Fibroblast of lung (primary cell): ENCODE data around the gene CUBN. TPM values are rescaled to one million over a fixed set of nuclear protein-coding genes. Genes with fewer than 3 reads are reported as not detected.

Experiments
- DNase-seq, 2 donors: peaks; one replicate each; pipeline versions ENCODE4 v3.0.0 to v3.0.0-alpha.2; 2010; ENCODE audit warnings: low read depth in 2 of 2
- H2AFZ ChIP-seq: 2 replicates; pipeline ENCODE4 v1.5.1; 2012; ENCODE audit warnings: low read length, control low read depth, inconsistent platforms
- H3K27ac ChIP-seq: 2 replicates; pipeline ENCODE4 v1.5.1; 2011; ENCODE audit warnings: low read length, control low read depth; ENCODE audit not compliant: insufficient read depth
- H3K27me3 ChIP-seq: 2 replicates; pipeline ENCODE4 v1.5.1; 2011; ENCODE audit warnings: mild to moderate bottlenecking, low read length; ENCODE audit not compliant: control insufficient read depth, insufficient read depth
- H3K36me3 ChIP-seq: 2 replicates; pipeline ENCODE4 v1.5.1; 2011; ENCODE audit warnings: low read length; ENCODE audit not compliant: control insufficient read depth, insufficient read depth
- H3K4me1 ChIP-seq: 2 replicates; pipeline ENCODE4 v1.5.1; 2011; ENCODE audit warnings: low read length; ENCODE audit not compliant: control insufficient read depth, insufficient read depth; ENCODE audit errors: extremely low read depth
- H3K4me2 ChIP-seq: 2 replicates; pipeline ENCODE4 v1.5.1; 2011; ENCODE audit warnings: low read length, control low read depth; ENCODE audit not compliant: insufficient read depth; ENCODE audit errors: extremely low read depth
- H3K4me3 ChIP-seq, 4 experiments: fragments of 200-600 bp in 1 of 4; sonication (generic) in 1 of 4; replicated peaks in 1 of 4; 2 replicates each; pipeline ENCODE4 v1.5.1; 2011 to 2016; ENCODE audit warnings: low read length in 4 of 4, low read depth in 3 of 4, mild to moderate bottlenecking in 3 of 4, control low read depth in 2 of 4, inconsistent platforms in 1 of 4, mixed read lengths in 1 of 4; ENCODE audit not compliant: insufficient read depth in 1 of 4; ENCODE audit errors: control extremely low read depth in 1 of 4
- H3K79me2 ChIP-seq: 2 replicates; pipeline ENCODE4 v1.5.1; 2012; ENCODE audit warnings: mild to moderate bottlenecking, low read length, inconsistent platforms; ENCODE audit not compliant: control insufficient read depth, insufficient read depth
- H3K9ac ChIP-seq: 2 replicates; pipeline ENCODE4 v1.5.1; 2011; ENCODE audit warnings: mild to moderate bottlenecking, low read length, control low read depth; ENCODE audit not compliant: insufficient read depth
- H3K9me3 ChIP-seq: 2 replicates; pipeline ENCODE4 v1.5.1; 2012; ENCODE audit warnings: low read depth, low read length; ENCODE audit not compliant: control insufficient read depth, insufficient read depth
- H4K20me1 ChIP-seq: 2 replicates; pipeline ENCODE4 v1.5.1; 2011; ENCODE audit warnings: low read length; ENCODE audit not compliant: control insufficient read depth, insufficient read depth; ENCODE audit errors: extremely low read depth
- EZH2 ChIP-seq: IDR thresholded peaks from 2 replicates; pipeline ENCODE4 v1.5.1; 2012; ENCODE audit warnings: low read length, control low read depth, mild to moderate bottlenecking; ENCODE audit errors: missing control alignments
- polyA plus RNA-seq, 2 donors: library from polyadenylated mRNA; depleted of rRNA in 1 of 2; stranded (reverse) in 1 of 2; unstranded in 1 of 2; fragments of >200 nt; gene quantifications; 2 replicates each; pipeline ENCODE4 v1.2.1, GENCODE V29; 2011 to 2012; ENCODE audit warnings: missing spikeins in 1 of 2
- total RNA-seq: library from RNA; depleted of rRNA; stranded (reverse); fragments of >200 nt; gene quantifications from 2 replicates; pipeline ENCODE4 v1.2.1, GENCODE V29; 2014
- TF ChIP-seq, protein P1 (sequence below), 2 donors: IDR thresholded peaks in 1 of 2; conservative IDR thresholded peaks in 1 of 2; 1 replicate in 1 of 2; 2 replicates in 1 of 2; pipeline ENCODE4 v1.5.1; 2011 to 2012; ENCODE audit warnings: low read length in 2 of 2, control low read depth in 1 of 2, inconsistent platforms in 1 of 2, low read depth in 1 of 2, mild to moderate bottlenecking in 1 of 2

The CUBN gene
- total and polyA plus RNA-seq, 2 donors (not counting 1 experiment from before 2014, with no cell fraction given), result 1.3 to 1.5 TPM

DNA sequence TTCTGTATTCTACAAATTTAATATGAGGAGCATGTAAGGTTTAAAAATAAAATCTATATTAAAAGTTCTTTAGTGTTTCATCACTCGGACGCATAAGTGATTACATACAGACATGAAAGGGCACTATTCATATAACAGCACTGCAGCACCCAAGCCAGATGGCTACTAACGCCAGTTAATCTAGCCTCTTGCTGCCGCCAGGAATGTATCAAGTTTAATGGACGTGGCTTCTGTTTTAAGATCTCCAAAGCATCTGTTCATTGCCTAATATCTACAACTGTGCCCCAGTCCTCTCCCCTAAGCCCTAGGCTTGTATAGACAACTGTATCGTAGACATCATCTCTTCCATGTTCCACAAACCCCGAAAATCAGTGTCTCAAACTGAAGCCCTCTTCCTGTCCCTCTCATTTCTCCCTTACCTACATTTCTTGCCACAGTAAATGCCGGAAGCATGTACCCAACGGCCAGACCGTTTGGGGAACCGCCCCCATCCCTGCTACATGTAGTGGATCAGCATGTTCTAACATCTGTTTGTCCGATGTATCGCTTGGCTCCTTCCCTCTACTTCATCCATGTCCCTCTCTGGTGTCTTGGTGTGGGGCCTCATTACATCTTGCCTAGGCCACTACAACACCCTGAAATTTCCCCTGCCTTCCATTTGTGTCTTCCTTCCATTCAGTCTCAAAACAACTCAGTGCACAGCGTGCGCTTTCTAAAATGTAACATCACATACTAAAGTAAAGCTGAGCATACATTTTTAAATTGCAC is 164.9 kb downstream of the CUBN start:
- H3K27me3 ChIP-seq, result no peaks in the 10 kb centered on the region
- peak in 1 of 2 donors; percentile 48 for DNase-seq
- no peaks in the 10 kb centered on the region for H3K36me3 ChIP-seq
- no peak for TF ChIP-seq EZH2
- TF ChIP-seq, protein P1, sequence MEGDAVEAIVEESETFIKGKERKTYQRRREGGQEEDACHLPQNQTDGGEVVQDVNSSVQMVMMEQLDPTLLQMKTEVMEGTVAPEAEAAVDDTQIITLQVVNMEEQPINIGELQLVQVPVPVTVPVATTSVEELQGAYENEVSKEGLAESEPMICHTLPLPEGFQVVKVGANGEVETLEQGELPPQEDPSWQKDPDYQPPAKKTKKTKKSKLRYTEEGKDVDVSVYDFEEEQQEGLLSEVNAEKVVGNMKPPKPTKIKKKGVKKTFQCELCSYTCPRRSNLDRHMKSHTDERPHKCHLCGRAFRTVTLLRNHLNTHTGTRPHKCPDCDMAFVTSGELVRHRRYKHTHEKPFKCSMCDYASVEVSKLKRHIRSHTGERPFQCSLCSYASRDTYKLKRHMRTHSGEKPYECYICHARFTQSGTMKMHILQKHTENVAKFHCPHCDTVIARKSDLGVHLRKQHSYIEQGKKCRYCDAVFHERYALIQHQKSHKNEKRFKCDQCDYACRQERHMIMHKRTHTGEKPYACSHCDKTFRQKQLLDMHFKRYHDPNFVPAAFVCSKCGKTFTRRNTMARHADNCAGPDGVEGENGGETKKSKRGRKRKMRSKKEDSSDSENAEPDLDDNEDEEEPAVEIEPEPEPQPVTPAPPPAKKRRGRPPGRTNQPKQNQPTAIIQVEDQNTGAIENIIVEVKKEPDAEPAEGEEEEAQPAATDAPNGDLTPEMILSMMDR (conservative IDR thresholded peaks at IDR 0.05 in 1 of 2, IDR thresholded peaks at IDR 0.05 in 1 of 2; ENCODE audit: low read depth in 1 of 2, low read length in 2 of 2), result no peak
- no peak overlapping the region for H3K27ac ChIP-seq
- no peak overlapping the region for H2AFZ ChIP-seq
- no peaks in the 10 kb centered on the region for H4K20me1 ChIP-seq
- no peak overlapping the region for H3K4me2 ChIP-seq
- no peak overlapping the region for H3K9ac ChIP-seq
- no peaks in the 10 kb centered on the region for H3K9me3 ChIP-seq
- no peak overlapping the region for H3K4me3 ChIP-seq
- H3K79me2 ChIP-seq, result no peaks in the 10 kb centered on the region
- peaks cover 22% of the 10 kb centered on the region for H3K4me1 ChIP-seq

DNA sequence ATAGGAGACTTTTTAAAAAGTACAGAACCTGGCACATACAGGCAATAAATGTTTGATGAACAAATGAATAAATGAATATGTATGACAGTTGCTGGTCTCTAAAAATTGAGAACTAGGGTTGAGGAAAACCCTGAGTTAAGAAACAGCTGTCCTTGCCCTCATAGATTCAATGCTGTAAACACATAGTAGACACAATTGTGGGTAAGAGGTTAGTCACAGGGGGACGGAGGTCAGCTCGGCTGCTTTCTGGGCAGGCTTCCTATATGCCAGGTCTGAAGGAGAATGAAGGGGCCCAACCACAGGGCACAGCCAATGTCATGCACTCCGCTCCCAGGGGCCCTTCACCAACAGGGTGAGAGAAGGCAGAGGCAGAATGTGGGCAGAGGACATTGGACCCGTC is 169.1 kb downstream of the CUBN start:
- H3K9ac ChIP-seq, result no peak overlapping the region
- H3K27me3 ChIP-seq, result no peaks in the 10 kb centered on the region
- no peaks in the 10 kb centered on the region for H3K36me3 ChIP-seq
- no peaks in the 10 kb centered on the region for H3K9me3 ChIP-seq
- H3K4me3 ChIP-seq, result no peak overlapping the region
- TF ChIP-seq, protein P1 (conservative IDR thresholded peaks at IDR 0.05 in 1 of 2, IDR thresholded peaks at IDR 0.05 in 1 of 2; ENCODE audit: low read depth in 1 of 2, low read length in 2 of 2), result no peak
- no peak for TF ChIP-seq EZH2
- H2AFZ ChIP-seq, result no peak overlapping the region
- H3K4me1 ChIP-seq, result peaks cover 2% of the 10 kb centered on the region
- no peak for DNase-seq
- H4K20me1 ChIP-seq, result no peaks in the 10 kb centered on the region
- H3K4me2 ChIP-seq, result no peak overlapping the region
- H3K27ac ChIP-seq, result no peak overlapping the region
- H3K79me2 ChIP-seq, result no peaks in the 10 kb centered on the region

DNA sequence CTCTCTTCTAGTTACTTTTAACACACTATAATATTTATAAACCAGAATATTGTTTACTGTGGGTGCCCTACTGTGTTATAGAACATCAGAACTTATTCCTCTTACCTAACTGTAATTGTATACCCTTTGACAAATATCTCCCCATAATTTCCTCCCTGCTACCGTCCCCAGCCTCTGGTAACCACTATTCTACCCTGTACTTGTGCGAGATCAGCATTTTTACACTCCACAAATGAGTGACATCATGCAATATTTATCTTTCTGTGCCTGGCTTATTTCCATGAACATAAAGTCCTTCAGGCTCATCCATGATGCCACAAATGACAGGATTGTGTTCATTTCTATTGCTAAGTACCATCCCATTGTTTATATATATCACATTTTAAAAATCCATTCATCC is 172.6 kb downstream of the CUBN start:
- TF ChIP-seq EZH2, result no peak
- TF ChIP-seq, protein P1 (conservative IDR thresholded peaks at IDR 0.05 in 1 of 2, IDR thresholded peaks at IDR 0.05 in 1 of 2; ENCODE audit: low read depth in 1 of 2, low read length in 2 of 2), result no peak
- H3K9ac ChIP-seq, result no peak overlapping the region
- no peak overlapping the region for H3K4me3 ChIP-seq
- H3K79me2 ChIP-seq, result no peaks in the 10 kb centered on the region
- no peaks in the 10 kb centered on the region for H3K36me3 ChIP-seq
- no peak overlapping the region for H2AFZ ChIP-seq
- H3K9me3 ChIP-seq, result no peaks in the 10 kb centered on the region
- no peaks in the 10 kb centered on the region for H3K27me3 ChIP-seq
- H3K27ac ChIP-seq, result no peak overlapping the region
- no peak overlapping the region for H3K4me2 ChIP-seq
- H4K20me1 ChIP-seq, result no peaks in the 10 kb centered on the region
- no peak for DNase-seq
- no peaks in the 10 kb centered on the region for H3K4me1 ChIP-seq
